Activated CD8-positive, alpha-beta memory T cell treated with anti-CD3 and anti-CD28 coated beads, Interleukin-2, amount 50 U/mL, for 24 hours (primary cell): ENCODE results near the gene SLC26A11.
"Not testable (repeated sequence)": the region's sequence is repeated elsewhere in the genome, so short reads cannot be mapped to it uniquely, and the experiment has no call there.

Experiments used
- DNase-seq: peaks from one replicate; pipeline ENCODE4 v3.0.0-alpha.2; 2020; ENCODE audit errors: extremely low read depth

The SLC26A11 gene

GRCh38 chr17:80260791-80261158, 40.5 kb downstream of the SLC26A11 start, which contains the start of gene RNF213:
Gene RNF213 (plus strand): TSS chr17:80260852. CDS start chr17:80263682, 2,830 bp downstream.
- no peak for DNase-seq

GRCh38 chr17:80261159-80261894, 41.1 kb downstream of the SLC26A11 start:
- DNase-seq, result no peak

- DNase-seq, result no peak
Measured at GRCh38 chr17:80261895-80262279, 41.7 kb downstream of the SLC26A11 start.

- no peak for DNase-seq
Measured at GRCh38 chr17:80262291-80262690, 42.1 kb downstream of the SLC26A11 start.

- DNase-seq, result no peak
Measured at GRCh38 chr17:80262775-80263244, 42.6 kb downstream of the SLC26A11 start.

GRCh38 chr17:80263253-80264204, 43.3 kb downstream of the SLC26A11 start:
- DNase-seq, result peak; percentile 87

GRCh38 chr17:80264205-80265075, 44.2 kb downstream of the SLC26A11 start:
- DNase-seq, result no peak

GRCh38 chr17:80265205-80266068, 45.2 kb downstream of the SLC26A11 start:
- peak; percentile 62 for DNase-seq

- no peak for DNase-seq
Measured at GRCh38 chr17:80267391-80267790, 47.2 kb downstream of the SLC26A11 start.

- DNase-seq, result no peak
Measured at GRCh38 chr17:80268427-80268826, 48.2 kb downstream of the SLC26A11 start.

GRCh38 chr17:80269405-80269807, 49.2 kb downstream of the SLC26A11 start:
- DNase-seq, result no peak

GRCh38 chr17:80270104-80270503, 49.9 kb downstream of the SLC26A11 start:
- no peak for DNase-seq

- no peak for DNase-seq
Measured at GRCh38 chr17:80270836-80271235, 50.6 kb downstream of the SLC26A11 start.

- DNase-seq, result no peak
Measured at GRCh38 chr17:80272366-80272765, 52.1 kb downstream of the SLC26A11 start.

GRCh38 chr17:80274331-80274730, 54.1 kb downstream of the SLC26A11 start:
- DNase-seq, result no peak

GRCh38 chr17:80274871-80275449, 54.7 kb downstream of the SLC26A11 start:
- DNase-seq, result no peak

GRCh38 chr17:80275857-80276256, 55.6 kb downstream of the SLC26A11 start:
- DNase-seq, result not testable (repeated sequence)

- no peak for DNase-seq
Measured at GRCh38 chr17:80277751-80278671, 57.8 kb downstream of the SLC26A11 start.

- no peak for DNase-seq
Measured at GRCh38 chr17:80279895-80280294, 59.7 kb downstream of the SLC26A11 start.
